Activated CD8-positive, alpha-beta memory T cell treated with anti-CD3 and anti-CD28 coated beads, Interleukin-2, amount 50 U/mL, for 1 hour (primary cell): Measurements from ENCODE around the gene SEZ6L.

ENCODE experiments used
- DNase-seq: peaks from one replicate; pipeline ENCODE4 v3.0.0-alpha.2; 2020; ENCODE audit errors: extremely low read depth

Gene SEZ6L

GRCh38 chr22:26295563-26296126 lies 126.4 kb downstream of the SEZ6L start:
- DNase-seq: no peak

- DNase-seq: no peak
Observed at GRCh38 chr22:26298605-26299310, 129.5 kb downstream of the SEZ6L start.

GRCh38 chr22:26302726-26303125 lies 133.5 kb downstream of the SEZ6L start:
- no peak for DNase-seq

GRCh38 chr22:26303475-26303874 lies 134.2 kb downstream of the SEZ6L start:
- DNase-seq: no peak

- DNase-seq: no peak
Observed at GRCh38 chr22:26304730-26305129, 135.5 kb downstream of the SEZ6L start.

GRCh38 chr22:26308467-26308866 lies 139.2 kb downstream of the SEZ6L start:
- no peak for DNase-seq

GRCh38 chr22:26310616-26311015 lies 141.4 kb downstream of the SEZ6L start:
- no peak for DNase-seq

GRCh38 chr22:26313291-26313690 lies 144.0 kb downstream of the SEZ6L start:
- no peak for DNase-seq

- no peak for DNase-seq
Observed at GRCh38 chr22:26314171-26314570, 144.9 kb downstream of the SEZ6L start.

GRCh38 chr22:26314656-26315055 lies 145.4 kb downstream of the SEZ6L start:
- no peak for DNase-seq

GRCh38 chr22:26316732-26317285 lies 147.5 kb downstream of the SEZ6L start:
- no peak for DNase-seq

GRCh38 chr22:26318975-26319374 lies 149.7 kb downstream of the SEZ6L start:
- no peak for DNase-seq

GRCh38 chr22:26320447-26320846 lies 151.2 kb downstream of the SEZ6L start:
- no peak for DNase-seq

GRCh38 chr22:26321469-26321913 lies 152.2 kb downstream of the SEZ6L start:
- DNase-seq: no peak

GRCh38 chr22:26322179-26322905 lies 153.1 kb downstream of the SEZ6L start:
- no peak for DNase-seq

GRCh38 chr22:26323013-26323412 lies 153.8 kb downstream of the SEZ6L start:
- no peak for DNase-seq

GRCh38 chr22:26324150-26324549 lies 154.9 kb downstream of the SEZ6L start:
- DNase-seq: no peak

GRCh38 chr22:26325641-26326040 lies 156.4 kb downstream of the SEZ6L start:
- DNase-seq: no peak

- no peak for DNase-seq
Observed at GRCh38 chr22:26326803-26327202, 157.5 kb downstream of the SEZ6L start.

- DNase-seq: no peak
Observed at GRCh38 chr22:26327306-26327705, 158.0 kb downstream of the SEZ6L start.

- DNase-seq: no peak
Observed at GRCh38 chr22:26328221-26328620, 159.0 kb downstream of the SEZ6L start.

GRCh38 chr22:26330971-26331625 lies 161.8 kb downstream of the SEZ6L start:
- no peak for DNase-seq
